Measurements from ENCODE around the gene PKNOX2. TPM values are rescaled to one million over a fixed set of nuclear protein-coding genes. Genes with fewer than 3 reads are reported as not detected.

PKNOX2 gene
- total and polyA plus RNA-seq, 9 of the 15 experiments (the other 6 are each of a cell fraction or from before 2014, with no cell fraction given) = not detected

GRCh38 chr11:125407046-125407445, 242.5 kb downstream of the PKNOX2 start (continued):
- TF ChIP-seq ZBTB5 (IDR thresholded peaks at IDR 0.05) (no peak), GTF2A2 (tag; IDR thresholded peaks at IDR 0.05) (no peak), ZBTB9 (CRISPR knock-in tag; IDR thresholded peaks at IDR 0.05) (no peak), GATA2 (CRISPR knock-in tag; IDR thresholded peaks at IDR 0.05) (no peak), KDM1A (IDR thresholded peaks at IDR 0.05) (no peak)

- Histone ChIP-seq H4K20me1 (replicated peaks; ENCODE audit: control insufficient read depth, insufficient read depth, low read length) (peaks cover 13% of the 10 kb centered on the region; the same call in 1 of the 2 replicates), H3K27me3 (ENCODE audit: control insufficient read depth in 2 of 2, insufficient read depth in 2 of 2, low read length in 2 of 2) (peaks cover 62 to 87% of the 10 kb centered on the region in 2 experiments), H3K4me2 (ENCODE audit: insufficient read depth, low read length) (no peak overlapping the region), H3K27ac (ENCODE audit: extremely low read depth, low read depth, low read length) (no peak overlapping the region), H3K4me1 (replicated peaks in 1 of 2; ENCODE audit: control insufficient read depth in 2 of 2, insufficient read depth in 2 of 2, low read length in 2 of 2) (peaks cover 0 to 7% of the 10 kb centered on the region in 2 experiments; a peak in 3 of 5 replicates), H3K4me3 (no peak overlapping the region), H3K9me3 (replicated peaks; ENCODE audit: control insufficient read depth, insufficient read depth, low read depth, low read length) (no peaks in the 10 kb centered on the region), H2AFZ (ENCODE audit: low read depth, low read length) (no peak overlapping the region), H3K9me1 (ENCODE audit: control insufficient read depth, insufficient read depth, low read length) (no peaks in the 10 kb centered on the region), H3K36me3 (ENCODE audit: control insufficient read depth, insufficient read depth, low read length) (no peaks in the 10 kb centered on the region), H3K9ac (ENCODE audit: insufficient read depth in 1 of 2, low read depth in 2 of 2, low read length in 2 of 2) (no peak overlapping the region), H3K79me2 (ENCODE audit: control insufficient read depth, insufficient read depth, low read length) (no peaks in the 10 kb centered on the region)
- intact Hi-C loops (cut with micrococcal nuclease) = loop anchor here (10.0 kb wide), 1 partner anchor 54 kb away; no protein-coding TSS in a partner anchor
- FAIRE-seq (no peak), DNase-seq (ENCODE audit: extremely low read depth in 1 of 4, low spot score in 3 of 4) (no peak), ATAC-seq (no peak)
- in situ Hi-C loops (cut with MboI) = loop anchor here (5.0 kb wide), 1 partner anchor 66 kb away; no protein-coding TSS in a partner anchor
- ChIA-PET CTCF (ENCODE audit: low intra/inter-chr PET ratio) (no interaction called here), POLR2A (interaction anchor here (0.6 to 2.0 kb wide), 2 partner anchors 10 to 11 kb away, joined by 4 to 6 read pairs; no protein-coding TSS in a partner anchor)
- TF ChIP-seq ZNF277 (CRISPR knock-in tag; IDR thresholded peaks at IDR 0.05; ENCODE audit: borderline replicate concordance) = no peak
- no peak for TF ChIP-seq ETV6 (IDR thresholded peaks at IDR 0.05; ENCODE audit: borderline replicate concordance in 1 of 2, low read depth in 2 of 2, low read length in 1 of 2)
- TF ChIP-seq ETV6 (CRISPR knock-in tag; IDR thresholded peaks at IDR 0.05; ENCODE audit: borderline replicate concordance) = no peak
- TF ChIP-seq ZNF699 (CRISPR knock-in tag; IDR thresholded peaks at IDR 0.05; ENCODE audit: insufficient replicate concordance) = no peak
- no peak for TF ChIP-seq RBBP5 (IDR thresholded peaks at IDR 0.05; ENCODE audit: borderline replicate concordance, insufficient read depth, low read length, poor library complexity, severe bottlenecking)
- WGBS (ENCODE audit: insufficient coverage, low coverage, missing lambda C conversion rate) = under 1% methylated on average over 11 of the region's 12 CpGs
- no TSS peak for BruUV-seq (replicated peaks)
Measured at GRCh38 chr11:125408311-125408711, 243.8 kb downstream of the PKNOX2 start.
